Measurements from ENCODE around the gene PARP6. TPM values are rescaled to one million over a fixed set of nuclear protein-coding genes. Genes with fewer than 3 reads are reported as not detected.

The PARP6 gene
- total RNA-seq, 1 donor from 2014 or later, result 113 TPM

- no peak for ATAC-seq
- DNase-seq (ENCODE audit: low spot score), result no peak
- intact Hi-C loops (cut with DNase I), result no loop called here
Observed at GRCh38 chr15:72205273-72205672, 67.1 kb downstream of the PARP6 start.

- intact Hi-C loops (cut with DNase I), result no loop called here
- peak; percentile 53 for ATAC-seq
- no peak for DNase-seq (ENCODE audit: low spot score)
Observed at GRCh38 chr15:72203507-72203837, 68.9 kb downstream of the PARP6 start.

GRCh38 chr15:72202801-72203506 is 69.4 kb downstream of the PARP6 start:
- DNase-seq (ENCODE audit: low spot score) (no peak), ATAC-seq (no peak)
- intact Hi-C loops (cut with DNase I), result no loop called here

DNA sequence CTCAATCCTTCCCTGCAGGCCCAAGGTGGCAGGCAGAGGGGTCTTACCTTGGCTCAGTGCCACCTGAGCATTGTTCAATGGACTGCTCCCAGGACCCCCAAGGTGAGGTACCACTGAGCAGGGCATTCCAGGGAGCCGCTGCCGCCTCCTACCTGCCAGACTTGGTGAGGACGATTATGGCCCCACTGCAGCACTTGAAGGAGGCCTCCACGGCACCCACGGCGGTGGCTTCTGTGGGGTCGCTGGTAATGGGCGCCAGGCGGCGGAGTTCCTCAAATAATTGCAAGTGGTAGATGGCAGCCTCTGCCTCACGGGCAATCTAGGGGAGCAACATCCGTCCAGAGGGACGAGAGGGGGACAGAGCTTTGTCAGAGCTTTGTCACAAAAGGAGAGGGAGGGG is 70.1 kb downstream of the PARP6 start:
- ATAC-seq, result no peak
- DNase-seq (ENCODE audit: low spot score), result no peak
- intact Hi-C loops (cut with DNase I), result no loop called here

DNA sequence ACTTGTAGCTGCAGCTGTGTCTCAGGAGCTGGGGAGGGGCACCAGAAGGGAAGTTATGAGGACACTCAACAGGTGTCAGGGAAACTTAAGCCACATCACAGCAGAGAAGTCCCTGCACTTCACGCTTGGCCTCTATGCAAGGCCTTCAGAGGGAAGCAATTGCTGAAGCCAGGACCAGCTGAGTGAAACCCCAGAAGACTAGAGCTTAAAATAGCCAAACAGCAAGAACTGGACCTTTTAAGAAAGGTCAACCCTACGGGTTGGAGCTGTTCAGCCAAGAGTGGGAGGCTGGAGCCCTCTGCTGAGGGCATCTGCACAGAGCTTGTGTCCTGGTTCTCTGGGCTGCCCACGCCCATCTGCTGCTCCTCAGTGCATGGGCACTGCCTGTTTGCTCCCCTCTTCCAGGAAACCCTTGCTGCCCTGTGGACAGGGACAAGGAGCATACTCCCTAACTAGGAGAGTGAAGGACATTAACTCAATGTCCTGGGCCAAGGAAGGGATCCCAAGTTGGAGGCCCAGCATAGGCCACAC is 70.9 kb downstream of the PARP6 start:
- ATAC-seq (no peak), DNase-seq (ENCODE audit: low spot score) (no peak)
- intact Hi-C loops (cut with DNase I), result no loop called here

GRCh38 chr15:72200395-72201237 is 71.7 kb downstream of the PARP6 start:
- intact Hi-C loops (cut with DNase I), result no loop called here
- no peak for DNase-seq (ENCODE audit: low spot score)
- ATAC-seq, result no peak

- DNase-seq (ENCODE audit: low spot score) (peak; percentile 81), ATAC-seq (peak; percentile 73)
- intact Hi-C loops (cut with DNase I), result no loop called here
Observed at GRCh38 chr15:72199721-72200212, 72.6 kb downstream of the PARP6 start.

DNA sequence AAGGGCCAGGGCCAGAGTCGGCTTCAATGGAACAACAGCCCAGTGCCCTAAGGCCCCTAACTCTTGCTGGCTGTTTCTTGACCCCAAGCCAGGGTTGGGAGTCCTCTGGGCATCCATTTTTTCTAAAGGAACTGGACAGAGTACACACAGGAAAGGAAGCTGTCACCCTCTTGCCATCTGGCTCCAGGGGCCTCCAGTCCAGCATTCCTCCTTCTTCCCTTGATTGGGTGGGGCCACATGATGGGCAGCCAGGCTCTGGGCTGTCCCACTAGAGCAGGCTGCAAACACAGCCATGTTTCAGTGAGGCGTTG is 73.2 kb downstream of the PARP6 start:
- no peak for ATAC-seq
- intact Hi-C loops (cut with DNase I), result no loop called here
- no peak for DNase-seq (ENCODE audit: low spot score)

- intact Hi-C loops (cut with DNase I), result no loop called here
- no peak for DNase-seq (ENCODE audit: low spot score)
- no peak for ATAC-seq
Observed at GRCh38 chr15:72198356-72199204, 73.8 kb downstream of the PARP6 start.

DNA sequence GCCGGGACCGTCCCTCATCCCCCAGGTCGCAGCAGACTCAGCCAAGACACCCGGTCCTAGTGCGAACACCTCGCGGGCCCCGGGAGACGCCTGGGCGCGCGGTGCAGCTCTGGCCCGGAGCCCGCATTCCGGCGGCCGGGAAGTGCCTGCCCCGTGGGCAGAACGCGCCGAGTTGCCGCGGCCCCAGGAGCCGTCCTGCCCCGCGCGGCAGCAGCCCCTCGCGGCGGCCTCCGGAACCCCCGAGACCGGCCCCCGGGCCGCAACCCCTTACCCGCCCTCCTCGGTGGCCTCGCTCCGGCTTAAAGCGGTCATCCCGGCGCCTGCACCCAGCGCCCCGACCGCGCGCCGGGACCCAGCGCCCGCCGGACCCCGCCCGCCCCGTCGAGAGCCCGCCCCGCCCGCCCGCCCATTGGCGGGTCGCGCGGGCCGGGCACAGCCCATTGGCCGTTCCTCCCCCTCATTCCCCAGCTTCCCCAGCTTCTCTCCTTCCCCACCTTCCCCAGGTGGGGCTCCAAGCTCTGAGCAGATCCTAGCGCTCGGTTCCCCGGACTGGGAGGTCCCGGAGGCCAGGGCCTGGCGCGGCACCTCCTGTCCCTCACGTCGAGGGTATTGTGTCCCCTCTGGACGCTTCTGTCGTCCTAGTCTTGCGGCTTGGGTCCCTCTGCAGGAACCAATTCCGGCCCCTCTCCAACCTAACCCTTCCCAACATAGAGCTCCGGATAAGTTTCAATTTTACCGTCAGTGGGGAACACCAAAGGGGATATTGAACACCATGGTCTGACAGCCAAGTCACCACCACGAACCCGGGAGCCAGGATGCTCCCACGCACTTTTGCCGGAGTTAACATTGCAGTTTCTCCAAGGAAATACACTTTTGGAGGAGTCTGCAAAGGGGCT is 74.6 kb downstream of the PARP6 start, which contains the start of gene GRAMD2A:
TSS of gene GRAMD2A (minus strand) at position 328 of the 896 bp plus-strand sequence.
- DNase-seq (ENCODE audit: low spot score) (no peak), ATAC-seq (peak; percentile 10)
- intact Hi-C loops (cut with DNase I), result no loop called here

DNA sequence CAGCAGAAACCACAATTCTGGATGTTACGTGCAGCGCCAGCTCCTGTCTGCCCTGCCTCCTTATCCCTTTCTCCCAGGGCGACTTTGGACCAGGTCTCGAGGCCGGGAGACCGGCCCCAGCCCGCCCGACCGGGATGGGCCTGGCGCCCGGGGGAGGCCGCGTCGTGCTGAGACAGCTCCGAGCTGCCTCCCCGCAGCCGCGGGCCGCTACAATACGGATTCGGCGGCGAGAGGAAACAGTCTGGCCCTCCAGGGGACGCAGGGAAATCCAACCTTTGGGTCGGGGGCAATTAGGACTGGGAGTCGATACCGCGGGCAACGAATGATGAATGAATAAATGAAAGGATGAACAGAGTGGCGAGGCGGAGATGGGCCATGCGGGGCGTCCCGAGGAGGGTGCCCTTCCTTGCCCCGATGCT is 75.3 kb downstream of the PARP6 start:
- DNase-seq (ENCODE audit: low spot score) (no peak), ATAC-seq (no peak)
- intact Hi-C loops (cut with DNase I), result no loop called here

GRCh38 chr15:72196409-72197040 is 75.8 kb downstream of the PARP6 start:
- intact Hi-C loops (cut with DNase I), result no loop called here
- ATAC-seq (no peak), DNase-seq (ENCODE audit: low spot score) (no peak)

GRCh38 chr15:72195101-72195511 is 77.2 kb downstream of the PARP6 start:
- intact Hi-C loops (cut with DNase I), result no loop called here
- peak; percentile 40 for ATAC-seq
- DNase-seq (ENCODE audit: low spot score), result no peak

- no peak for ATAC-seq
- no peak for DNase-seq (ENCODE audit: low spot score)
- intact Hi-C loops (cut with DNase I), result no loop called here
Observed at GRCh38 chr15:72193836-72194396, 78.4 kb downstream of the PARP6 start.

DNA sequence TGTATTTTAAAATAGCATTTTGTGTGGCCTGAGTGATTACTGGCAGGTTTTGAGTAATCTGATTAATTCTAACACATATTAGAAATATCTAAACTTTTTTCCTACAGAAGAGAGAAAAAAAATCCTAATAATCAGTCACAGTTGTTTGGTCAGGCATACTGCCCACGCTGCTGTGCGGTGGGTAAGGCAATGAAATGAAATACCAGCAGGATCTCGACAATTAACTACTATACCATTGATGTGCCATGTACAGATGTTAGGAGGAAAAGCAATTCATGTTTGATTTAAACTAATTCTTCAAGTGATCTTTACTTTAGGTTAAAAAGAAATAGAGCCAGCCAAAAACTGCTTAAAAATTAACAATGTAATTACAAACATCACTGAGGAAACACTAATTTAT is 79.9 kb downstream of the PARP6 start:
- intact Hi-C loops (cut with DNase I), result no loop called here
- ATAC-seq, result no peak
- DNase-seq (ENCODE audit: low spot score), result no peak
